SK-N-MC (cell line): ENCODE data around the gene ERMP1.
"Not testable (repeated sequence)": the region's sequence is repeated elsewhere in the genome, so short reads cannot be mapped to it uniquely, and the experiment has no call there.

ENCODE experiments used
- EZH2 ChIP-seq: fragments of 200-600 bp; sonication (generic); IDR thresholded peaks from one replicate; pipeline ENCODE4 v1.6.1; 2017; ENCODE audit warnings: antibody characterized with exemption
- POLR2AphosphoS5 ChIP-seq: IDR thresholded peaks from 2 replicates; pipeline ENCODE4 v1.6.1; 2012; ENCODE audit warnings: mild to moderate bottlenecking, low read depth, low read length, borderline replicate concordance

DNA sequence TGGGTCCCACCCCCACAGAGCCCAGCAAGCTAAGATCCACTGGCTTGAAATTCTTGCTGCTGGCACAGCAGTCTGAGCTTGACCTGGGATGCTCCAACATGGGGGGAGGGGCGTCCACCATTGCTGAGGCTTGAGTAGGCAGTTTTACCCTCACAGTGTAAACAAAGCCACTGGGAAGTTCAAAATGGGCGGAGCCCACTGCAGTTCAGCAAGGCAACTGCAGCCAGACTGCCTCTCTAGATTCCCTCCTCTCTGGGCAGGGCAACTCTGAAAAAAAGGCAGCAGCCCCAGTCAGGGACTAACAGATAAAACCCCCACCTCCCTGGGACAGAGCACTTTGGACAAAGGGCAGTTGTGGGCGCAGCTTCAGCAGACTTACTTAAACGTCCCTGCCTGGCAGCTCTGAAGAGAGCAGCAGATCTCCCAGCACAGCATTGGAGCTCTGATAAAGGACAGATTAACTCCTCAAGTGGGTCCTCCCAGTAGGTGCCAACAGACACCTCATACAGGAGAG lies 53.2 kb downstream of the ERMP1 start:
- not testable (repeated sequence) for TF ChIP-seq POLR2AphosphoS5, EZH2
